Neural cell (in vitro differentiated cells): ENCODE results near the gene TFCP2. TPM values are rescaled to one million over a fixed set of nuclear protein-coding genes. Genes with fewer than 3 reads are reported as not detected.

Experiments
- H2AFZ ChIP-seq: fragments of 200-600, 300-800 bp; sonication (generic), shearing (Covaris generic); 2 replicates; pipeline ENCODE4 v1.6.0; 2014; ENCODE audit warnings: low read depth, mild to moderate bottlenecking, antibody characterized with exemption, low read length, moderate library complexity
- H3F3A ChIP-seq: fragments of 200-600 bp; shearing (Covaris generic); 2 replicates; pipeline ENCODE4 v1.6.1; 2016; ENCODE audit warnings: mild to moderate bottlenecking, moderate library complexity, mixed read lengths, antibody characterized with exemption, low read length; ENCODE audit not compliant: insufficient read depth, poor library complexity, severe bottlenecking
- H3K27ac ChIP-seq: fragments of 200-600, 300-800 bp; sonication (generic), shearing (Covaris generic); 2 replicates; pipeline ENCODE4 v1.5.1; 2014; ENCODE audit warnings: mild to moderate bottlenecking, low read length, moderate library complexity
- H3K27me3 ChIP-seq: fragments of 300-800, 200-600 bp; sonication (generic), shearing (Covaris generic); 2 replicates; pipeline ENCODE4 v1.6.0; 2014; ENCODE audit warnings: mild to moderate bottlenecking, low read depth, low read length, moderate library complexity; ENCODE audit not compliant: insufficient read depth
- H3K36me3 ChIP-seq: fragments of 300-800, 200-600 bp; sonication (generic), shearing (Covaris generic); 2 replicates; pipeline ENCODE4 v1.5.1; 2014; ENCODE audit warnings: mild to moderate bottlenecking, antibody characterized with exemption, low read length, moderate library complexity; ENCODE audit not compliant: insufficient read depth
- H3K4me2 ChIP-seq: fragments of 300-800, 200-600 bp; sonication (generic), shearing (Covaris generic); 2 replicates; pipeline ENCODE4 v1.6.0; 2014; ENCODE audit warnings: mild to moderate bottlenecking, low read length
- H3K4me3 ChIP-seq: fragments of 300-800, 200-600 bp; sonication (generic), shearing (Covaris generic); 2 replicates; pipeline ENCODE4 v1.5.1; 2014; ENCODE audit warnings: mild to moderate bottlenecking, low read length, moderate library complexity
- H3K79me2 ChIP-seq: fragments of 200-600 bp; shearing (Covaris generic); replicated peaks from 2 replicates; pipeline ENCODE4 v1.6.0; 2014; ENCODE audit warnings: mild to moderate bottlenecking, low read length, moderate library complexity; ENCODE audit not compliant: insufficient read depth
- H3K9ac ChIP-seq: fragments of 300-800, 200-600 bp; sonication (generic), shearing (Covaris generic); 2 replicates; pipeline ENCODE4 v1.6.1; 2016; ENCODE audit warnings: mild to moderate bottlenecking, low read length, mixed read lengths
- H3K9me2 ChIP-seq: fragments of 200-600 bp; shearing (Covaris generic); 2 replicates; pipeline ENCODE4 v1.6.1; 2016; ENCODE audit warnings: mild to moderate bottlenecking, low read length, mixed read lengths; ENCODE audit not compliant: insufficient read depth
- H3K9me3 ChIP-seq: fragments of 200-600, 300-800 bp; sonication (generic), shearing (Covaris generic); 2 replicates; pipeline ENCODE4 v1.6.1; 2016; ENCODE audit warnings: mild to moderate bottlenecking, mixed run types, low read length, moderate library complexity, mixed read lengths
- H4K20me1 ChIP-seq: fragments of 200-600 bp; shearing (Covaris generic); 2 replicates; pipeline ENCODE4 v1.6.1; 2016; ENCODE audit warnings: mild to moderate bottlenecking, mixed run types; ENCODE audit not compliant: insufficient read depth
- CTCF ChIP-seq: fragments of 450-650 bp; IDR thresholded peaks from 2 replicates; pipeline ENCODE4 v1.5.1; 2014; ENCODE audit warnings: antibody characterized with exemption, mild to moderate bottlenecking, moderate library complexity; ENCODE audit not compliant: poor library complexity, severe bottlenecking
- EP300 ChIP-seq: fragments of 450-650 bp; conservative IDR thresholded peaks from 2 replicates; pipeline ENCODE4 v1.6.1; 2014; ENCODE audit warnings: antibody characterized with exemption, mild to moderate bottlenecking, moderate library complexity; ENCODE audit not compliant: poor library complexity, severe bottlenecking
- EZH2 ChIP-seq: fragments of 200-600, 300-800 bp; shearing (Covaris generic), sonication (generic); IDR thresholded peaks from 2 replicates; pipeline ENCODE4 v1.6.1; 2014; ENCODE audit warnings: antibody characterized with exemption, low read length, borderline replicate concordance, mild to moderate bottlenecking; ENCODE audit not compliant: insufficient read depth, poor library complexity, severe bottlenecking
- POLR2AphosphoS5 ChIP-seq: IDR thresholded peaks from 2 replicates; pipeline ENCODE4 v1.6.1; 2012
- RAD21 ChIP-seq: fragments of 450-650 bp; conservative IDR thresholded peaks from 2 replicates; pipeline ENCODE4 v1.6.1; 2014; ENCODE audit warnings: antibody characterized with exemption, mild to moderate bottlenecking, moderate library complexity
- REST ChIP-seq: IDR thresholded peaks from 2 replicates; pipeline ENCODE4 v1.6.1; 2012; ENCODE audit warnings: borderline replicate concordance
- SMC3 ChIP-seq: fragments of 450-650 bp; conservative IDR thresholded peaks from 2 replicates; pipeline ENCODE4 v1.6.1; 2014; ENCODE audit warnings: antibody characterized with exemption, mild to moderate bottlenecking, moderate library complexity; ENCODE audit not compliant: poor library complexity
- TAF1 ChIP-seq: IDR thresholded peaks from 2 replicates; pipeline ENCODE4 v1.6.1; 2012; ENCODE audit warnings: low read depth
- polyA plus RNA-seq: library from polyadenylated mRNA; depleted of rRNA; stranded (reverse); fragments of >200 nt; gene quantifications from 2 replicates; pipeline ENCODE4 v1.2.3, GENCODE V29; 2014

TFCP2 gene
- polyA plus RNA-seq, 1 donor from 2014 or later = 28.6 TPM

GRCh38 chr12:51081421-51081820 is 91.5 kb downstream of the TFCP2 start:
- H3K4me2 ChIP-seq = peak overlapping the region; percentile 92

DNA sequence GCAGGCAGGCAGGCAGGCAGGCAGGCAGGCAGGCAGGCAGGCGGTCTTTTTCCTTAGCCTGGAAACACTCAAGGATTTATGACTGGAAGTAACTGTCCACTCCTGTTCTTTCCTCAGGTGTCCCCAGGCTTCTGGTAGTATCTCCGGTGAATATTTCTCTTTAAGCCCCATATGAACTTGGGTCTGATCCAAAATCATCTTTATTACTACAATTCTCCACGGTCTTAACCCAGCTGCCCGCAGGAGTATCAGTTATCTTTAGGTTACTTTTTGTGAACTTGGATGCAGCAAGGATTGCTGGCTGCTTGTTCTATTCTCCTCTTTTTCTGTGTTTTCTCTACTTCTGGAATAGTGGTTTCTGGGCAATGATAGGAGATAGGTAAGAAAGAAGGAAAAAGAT is 92.8 kb downstream of the TFCP2 start:
- H4K20me1 ChIP-seq = peaks cover 45% of the 10 kb centered on the region
- TF ChIP-seq RAD21 (no peak), POLR2AphosphoS5 (no peak), EZH2 (no peak), REST (no peak), EP300 (no peak), CTCF (no peak), SMC3 (no peak), TAF1 (no peak)

More at GRCh38 chr12:51081421-51081820, 91.5 kb downstream of the TFCP2 start:
- peak overlapping the region; percentile 100 for H3K9ac ChIP-seq
- H3K9me2 ChIP-seq = no peaks in the 10 kb centered on the region
- TF ChIP-seq EP300 (no peak), TAF1 (no peak), REST (no peak), SMC3 (no peak), RAD21 (no peak), CTCF (no peak)
- H3K27me3 ChIP-seq = no peaks in the 10 kb centered on the region
- H4K20me1 ChIP-seq = peaks cover 39% of the 10 kb centered on the region
- peak overlapping the region; percentile 97 for H3K4me3 ChIP-seq
- no peak overlapping the region for H2AFZ ChIP-seq
- peaks cover 50% of the 10 kb centered on the region for H3K79me2 ChIP-seq
- H3K27ac ChIP-seq = peak overlapping the region; percentile 97
- no peaks in the 10 kb centered on the region for H3F3A ChIP-seq
- no peaks in the 10 kb centered on the region for H3K9me3 ChIP-seq
- no peaks in the 10 kb centered on the region for H3K36me3 ChIP-seq

More for the DNA sequence above, 92.8 kb downstream of the TFCP2 start:
- Histone ChIP-seq H3F3A (no peaks in the 10 kb centered on the region), H3K27me3 (no peaks in the 10 kb centered on the region), H2AFZ (no peak overlapping the region), H3K36me3 (no peaks in the 10 kb centered on the region), H3K79me2 (peaks cover 62% of the 10 kb centered on the region), H3K4me2 (no peak overlapping the region), H3K4me3 (peak overlapping the region; percentile 43), H3K9me2 (no peaks in the 10 kb centered on the region), H3K9me3 (no peaks in the 10 kb centered on the region), H3K27ac (no peak overlapping the region), H3K9ac (no peak overlapping the region)
